SK-N-SH (cell line): ENCODE measurements around the gene TYROBP.

ENCODE experiments used
- FOXJ3 ChIP-seq: sonication (generic); formaldehyde crosslinking; IDR thresholded peaks from 2 replicates; pipeline ENCODE4 v1.5.1; 2020; ENCODE audit warnings: mild to moderate bottlenecking, missing genetic modification reagents
- GABPA ChIP-seq: IDR thresholded peaks from 2 replicates; pipeline ENCODE4 v1.4.0; 2012; ENCODE audit warnings: low read depth, mild to moderate bottlenecking
- JUND ChIP-seq: IDR thresholded peaks from 2 replicates; pipeline ENCODE4 v1.4.0; 2012
- MXI1 ChIP-seq: IDR thresholded peaks from 2 replicates; pipeline ENCODE4 v1.6.1; 2012; ENCODE audit warnings: mild to moderate bottlenecking, low read depth, low read length, improper control_type of control experiment
- POLR2AphosphoS5 ChIP-seq: IDR thresholded peaks from 2 replicates; pipeline ENCODE4 v1.6.1; 2012; ENCODE audit warnings: low read depth, low read length
- RFX5 ChIP-seq: IDR thresholded peaks from 2 replicates; pipeline ENCODE4 v1.6.1; 2012; ENCODE audit warnings: mild to moderate bottlenecking, improper control_type of control experiment, low read length
- SIN3A ChIP-seq: IDR thresholded peaks from 2 replicates; pipeline ENCODE4 v1.6.1; 2012; ENCODE audit warnings: low read depth, mild to moderate bottlenecking, low read length, moderate library complexity, borderline replicate concordance
- TAF1 ChIP-seq: IDR thresholded peaks from 2 replicates; pipeline ENCODE4 v1.6.1; 2012; ENCODE audit warnings: low read depth, mild to moderate bottlenecking, low read length, moderate library complexity, borderline replicate concordance
- TEAD4 ChIP-seq: IDR thresholded peaks from 2 replicates; pipeline ENCODE4 v1.4.0; 2012; ENCODE audit warnings: mild to moderate bottlenecking, borderline replicate concordance; ENCODE audit not compliant: insufficient read depth
- YY1 ChIP-seq: IDR thresholded peaks from 2 replicates; pipeline ENCODE4 v1.4.0; 2012; ENCODE audit warnings: low read depth, mild to moderate bottlenecking
- TF ChIP-seq, protein P1 (sequence below): IDR thresholded peaks from 2 replicates; pipeline ENCODE4 v1.4.0; 2012; ENCODE audit warnings: low read depth, borderline replicate concordance
- TF ChIP-seq, protein P2 (sequence below): fragments of 200-600 bp; sonication (generic); IDR thresholded peaks from 2 replicates; pipeline ENCODE4 v1.6.1; 2017; ENCODE audit warnings: antibody characterized with exemption, mild to moderate bottlenecking, moderate library complexity
- TF ChIP-seq, protein P3 (sequence below): IDR thresholded peaks from 2 replicates; pipeline ENCODE4 v1.4.0; 2012; ENCODE audit warnings: low read depth
- TF ChIP-seq, protein P4 (sequence below): fragments of 150-350 bp; IDR thresholded peaks from 2 replicates; pipeline ENCODE4 v1.6.1; 2016; ENCODE audit warnings: mild to moderate bottlenecking, low read depth, low read length

DNA sequence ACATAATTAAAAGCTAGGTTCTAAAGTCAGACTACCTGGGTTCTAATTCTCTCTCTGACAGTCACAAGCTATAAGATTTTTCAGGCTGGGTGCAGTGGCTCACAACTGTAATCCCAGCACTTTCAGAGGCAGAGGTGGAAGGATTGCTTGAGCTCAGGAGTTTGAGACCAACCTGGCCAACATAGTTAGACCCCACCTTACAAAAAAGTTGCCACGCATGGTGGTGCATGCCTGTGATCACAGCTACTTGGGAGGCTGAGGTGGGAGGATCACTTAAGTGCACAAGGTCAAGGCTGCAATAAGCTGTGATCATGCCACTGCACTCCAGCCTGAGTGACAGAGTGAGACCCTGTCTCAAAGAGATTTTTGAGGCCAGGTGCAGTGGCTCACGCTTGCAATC, 13.8 kb downstream of the TYROBP start:
- TF ChIP-seq, protein P1, sequence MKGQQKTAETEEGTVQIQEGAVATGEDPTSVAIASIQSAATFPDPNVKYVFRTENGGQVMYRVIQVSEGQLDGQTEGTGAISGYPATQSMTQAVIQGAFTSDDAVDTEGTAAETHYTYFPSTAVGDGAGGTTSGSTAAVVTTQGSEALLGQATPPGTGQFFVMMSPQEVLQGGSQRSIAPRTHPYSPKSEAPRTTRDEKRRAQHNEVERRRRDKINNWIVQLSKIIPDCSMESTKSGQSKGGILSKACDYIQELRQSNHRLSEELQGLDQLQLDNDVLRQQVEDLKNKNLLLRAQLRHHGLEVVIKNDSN: no peak
- TF ChIP-seq POLR2AphosphoS5: no peak
- TF ChIP-seq, protein P2, sequence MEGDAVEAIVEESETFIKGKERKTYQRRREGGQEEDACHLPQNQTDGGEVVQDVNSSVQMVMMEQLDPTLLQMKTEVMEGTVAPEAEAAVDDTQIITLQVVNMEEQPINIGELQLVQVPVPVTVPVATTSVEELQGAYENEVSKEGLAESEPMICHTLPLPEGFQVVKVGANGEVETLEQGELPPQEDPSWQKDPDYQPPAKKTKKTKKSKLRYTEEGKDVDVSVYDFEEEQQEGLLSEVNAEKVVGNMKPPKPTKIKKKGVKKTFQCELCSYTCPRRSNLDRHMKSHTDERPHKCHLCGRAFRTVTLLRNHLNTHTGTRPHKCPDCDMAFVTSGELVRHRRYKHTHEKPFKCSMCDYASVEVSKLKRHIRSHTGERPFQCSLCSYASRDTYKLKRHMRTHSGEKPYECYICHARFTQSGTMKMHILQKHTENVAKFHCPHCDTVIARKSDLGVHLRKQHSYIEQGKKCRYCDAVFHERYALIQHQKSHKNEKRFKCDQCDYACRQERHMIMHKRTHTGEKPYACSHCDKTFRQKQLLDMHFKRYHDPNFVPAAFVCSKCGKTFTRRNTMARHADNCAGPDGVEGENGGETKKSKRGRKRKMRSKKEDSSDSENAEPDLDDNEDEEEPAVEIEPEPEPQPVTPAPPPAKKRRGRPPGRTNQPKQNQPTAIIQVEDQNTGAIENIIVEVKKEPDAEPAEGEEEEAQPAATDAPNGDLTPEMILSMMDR: no peak
- TF ChIP-seq YY1: no peak
- TF ChIP-seq, protein P3, sequence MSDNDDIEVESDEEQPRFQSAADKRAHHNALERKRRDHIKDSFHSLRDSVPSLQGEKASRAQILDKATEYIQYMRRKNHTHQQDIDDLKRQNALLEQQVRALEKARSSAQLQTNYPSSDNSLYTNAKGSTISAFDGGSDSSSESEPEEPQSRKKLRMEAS: no peak
- TF ChIP-seq TEAD4: no peak
- no peak for TF ChIP-seq GABPA
- TF ChIP-seq MXI1: no peak
- no peak for TF ChIP-seq FOXJ3 (CRISPR knock-in tag)
- no peak for TF ChIP-seq RFX5
- TF ChIP-seq SIN3A: no peak
- TF ChIP-seq TAF1: no peak
- TF ChIP-seq JUND: no peak
- TF ChIP-seq, protein P4, sequence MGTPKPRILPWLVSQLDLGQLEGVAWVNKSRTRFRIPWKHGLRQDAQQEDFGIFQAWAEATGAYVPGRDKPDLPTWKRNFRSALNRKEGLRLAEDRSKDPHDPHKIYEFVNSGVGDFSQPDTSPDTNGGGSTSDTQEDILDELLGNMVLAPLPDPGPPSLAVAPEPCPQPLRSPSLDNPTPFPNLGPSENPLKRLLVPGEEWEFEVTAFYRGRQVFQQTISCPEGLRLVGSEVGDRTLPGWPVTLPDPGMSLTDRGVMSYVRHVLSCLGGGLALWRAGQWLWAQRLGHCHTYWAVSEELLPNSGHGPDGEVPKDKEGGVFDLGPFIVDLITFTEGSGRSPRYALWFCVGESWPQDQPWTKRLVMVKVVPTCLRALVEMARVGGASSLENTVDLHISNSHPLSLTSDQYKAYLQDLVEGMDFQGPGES: no peak
